GM12878 (cell line): ENCODE results near the gene C1orf50.

Experiments used
- ATF7 ChIP-seq: fragments of 450-650 bp; IDR thresholded peaks from 2 replicates; pipeline ENCODE4 v1.6.1; 2016; ENCODE audit warnings: low read depth, mild to moderate bottlenecking
- HDAC2 ChIP-seq: fragments of 200-600 bp; sonication (generic); IDR thresholded peaks from 2 replicates; pipeline ENCODE4 v1.6.1; 2017
- SIN3A ChIP-seq: IDR thresholded peaks from 2 replicates; pipeline ENCODE4 v1.6.1; 2012; ENCODE audit warnings: low read depth, low read length, improper control_type of control experiment
- SRF ChIP-seq, 2 experiments: IDR thresholded peaks; 2 replicates each; pipeline ENCODE4 v1.6.1; 2011; ENCODE audit warnings: low read depth in 2 of 2, low read length in 2 of 2, mild to moderate bottlenecking in 1 of 2, moderate library complexity in 1 of 2
- ZBED1 ChIP-seq: IDR thresholded peaks from 2 replicates; pipeline ENCODE4 v1.6.1; 2016; ENCODE audit warnings: borderline replicate concordance
- TF ChIP-seq, protein P1 (sequence below), 3 experiments: IDR thresholded peaks in 2 of 3; conservative IDR thresholded peaks in 1 of 3; 2 replicates each; pipeline ENCODE4 v1.5.1; 2011; ENCODE audit warnings: low read depth in 3 of 3, low read length in 3 of 3, mild to moderate bottlenecking in 3 of 3, control low read depth in 2 of 3, moderate library complexity in 2 of 3, inconsistent platforms in 1 of 3, mixed read lengths in 1 of 3; ENCODE audit not compliant: control insufficient read depth in 2 of 3, insufficient read depth in 1 of 3; ENCODE audit errors: extremely low read depth in 1 of 3
- TF ChIP-seq, protein P2 (sequence below): IDR thresholded peaks from 2 replicates; pipeline ENCODE4 v1.6.1; 2012; ENCODE audit warnings: low read depth, low read length, improper control_type of control experiment

DNA sequence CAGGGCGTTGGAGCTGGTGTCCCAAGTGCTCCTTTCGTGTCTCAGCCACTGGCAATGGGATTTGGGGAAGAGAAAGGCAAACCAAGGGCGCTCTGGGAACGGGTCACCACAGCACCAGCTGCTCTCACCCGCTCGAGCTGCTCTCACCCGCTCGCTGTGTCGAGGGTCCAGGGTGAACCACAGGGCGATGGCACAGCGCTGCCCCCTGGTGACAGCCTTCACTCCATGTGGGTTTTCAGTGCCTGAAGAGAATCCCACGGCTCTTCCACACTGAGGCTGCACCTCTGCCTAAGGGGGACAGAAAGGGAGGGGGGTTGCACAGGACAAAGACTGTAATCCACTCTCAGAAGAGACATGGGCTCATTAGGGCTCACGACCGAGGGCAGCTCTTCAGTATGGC is 19.9 kb upstream of the C1orf50 start:
- TF ChIP-seq, protein P1, sequence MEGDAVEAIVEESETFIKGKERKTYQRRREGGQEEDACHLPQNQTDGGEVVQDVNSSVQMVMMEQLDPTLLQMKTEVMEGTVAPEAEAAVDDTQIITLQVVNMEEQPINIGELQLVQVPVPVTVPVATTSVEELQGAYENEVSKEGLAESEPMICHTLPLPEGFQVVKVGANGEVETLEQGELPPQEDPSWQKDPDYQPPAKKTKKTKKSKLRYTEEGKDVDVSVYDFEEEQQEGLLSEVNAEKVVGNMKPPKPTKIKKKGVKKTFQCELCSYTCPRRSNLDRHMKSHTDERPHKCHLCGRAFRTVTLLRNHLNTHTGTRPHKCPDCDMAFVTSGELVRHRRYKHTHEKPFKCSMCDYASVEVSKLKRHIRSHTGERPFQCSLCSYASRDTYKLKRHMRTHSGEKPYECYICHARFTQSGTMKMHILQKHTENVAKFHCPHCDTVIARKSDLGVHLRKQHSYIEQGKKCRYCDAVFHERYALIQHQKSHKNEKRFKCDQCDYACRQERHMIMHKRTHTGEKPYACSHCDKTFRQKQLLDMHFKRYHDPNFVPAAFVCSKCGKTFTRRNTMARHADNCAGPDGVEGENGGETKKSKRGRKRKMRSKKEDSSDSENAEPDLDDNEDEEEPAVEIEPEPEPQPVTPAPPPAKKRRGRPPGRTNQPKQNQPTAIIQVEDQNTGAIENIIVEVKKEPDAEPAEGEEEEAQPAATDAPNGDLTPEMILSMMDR (IDR thresholded peaks at IDR 0.05 in 2 of 3, conservative IDR thresholded peaks at IDR 0.05 in 1 of 3; ENCODE audit: control insufficient read depth in 2 of 3, extremely low read depth in 1 of 3, insufficient read depth in 1 of 3, low read depth in 3 of 3, low read length in 3 of 3), result peak; percentile 65 to 69 (median 67)
- no peak for TF ChIP-seq HDAC2
- TF ChIP-seq SRF (IDR thresholded peaks at IDR 0.05; ENCODE audit: low read depth in 2 of 2, low read length in 2 of 2), result no peak
- no peak for TF ChIP-seq SIN3A
- TF ChIP-seq ATF7, result no peak
- TF ChIP-seq ZBED1, result no peak
- TF ChIP-seq, protein P2, sequence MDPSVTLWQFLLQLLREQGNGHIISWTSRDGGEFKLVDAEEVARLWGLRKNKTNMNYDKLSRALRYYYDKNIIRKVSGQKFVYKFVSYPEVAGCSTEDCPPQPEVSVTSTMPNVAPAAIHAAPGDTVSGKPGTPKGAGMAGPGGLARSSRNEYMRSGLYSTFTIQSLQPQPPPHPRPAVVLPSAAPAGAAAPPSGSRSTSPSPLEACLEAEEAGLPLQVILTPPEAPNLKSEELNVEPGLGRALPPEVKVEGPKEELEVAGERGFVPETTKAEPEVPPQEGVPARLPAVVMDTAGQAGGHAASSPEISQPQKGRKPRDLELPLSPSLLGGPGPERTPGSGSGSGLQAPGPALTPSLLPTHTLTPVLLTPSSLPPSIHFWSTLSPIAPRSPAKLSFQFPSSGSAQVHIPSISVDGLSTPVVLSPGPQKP, result no peak
